ENCODE results near the gene EXPH5.

DNA sequence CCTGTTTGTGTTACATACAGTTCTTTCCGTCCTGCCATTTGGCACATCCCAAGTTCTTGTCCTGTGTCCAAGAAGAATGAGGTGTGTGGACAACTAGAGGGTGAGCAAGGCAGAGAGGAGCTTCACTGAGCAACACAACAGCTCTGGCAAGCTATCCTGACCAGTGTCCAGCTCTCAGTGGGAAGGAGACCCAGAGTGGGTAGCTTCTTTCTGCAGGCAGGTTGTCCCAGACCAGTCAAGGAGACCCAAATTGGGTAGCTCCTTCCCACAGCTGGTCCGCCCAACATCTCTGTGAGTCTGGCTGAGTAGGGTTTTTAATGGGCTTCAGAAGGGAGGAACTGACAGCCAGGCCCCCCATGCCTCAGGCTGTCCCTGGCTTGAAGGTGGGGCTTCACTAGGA is 35.2 kb upstream of the EXPH5 start:
- no peak for TF ChIP-seq YY1 (IDR thresholded peaks at IDR 0.05; ENCODE audit: extremely low read depth, insufficient replicate concordance, low read depth, low read length)
- TF ChIP-seq CTCF (IDR thresholded peaks at IDR 0.05 in 2 of 3, conservative IDR thresholded peaks at IDR 0.05 in 1 of 3; ENCODE audit: borderline replicate concordance in 1 of 3, insufficient read depth in 1 of 3, low read depth in 2 of 3, low read length in 2 of 3) = no peak
- no peak for TF ChIP-seq ZNF274 (IDR thresholded peaks at IDR 0.05; ENCODE audit: low read depth, low read length)
- no peak for TF ChIP-seq CEBPB (IDR thresholded peaks at IDR 0.05; ENCODE audit: low read depth)

All from HCT116 (cell line).